ENCODE data around the gene ATAD1. TPM values are rescaled to one million over a fixed set of nuclear protein-coding genes. Genes with fewer than 3 reads are reported as not detected.

ATAD1 gene
- total and polyA plus RNA-seq, 2 of the 8 experiments (the other 6 are each of a cell fraction or from before 2014, with no cell fraction given): 8.9 to 35.3 TPM

- 90% methylated on average over 4 of the region's 4 CpGs; no CpG with 5 or more reads in 1 of the 2 experiments for WGBS, 2 experiments (ENCODE audit: extremely low coverage in 1 of 2, insufficient coverage in 1 of 2, insufficient read length in 1 of 2, insufficient replicate concordance in 2 of 2, low coverage in 1 of 2, low lambda C conversion rate in 2 of 2, missing lambda C conversion rate in 1 of 2)
- FAIRE-seq: no peak
- CTCF ChIA-PET (ENCODE audit: partially characterized antibody): interaction anchor here (0.6 kb wide), 1 partner anchor 72 kb away, joined by 3 read pairs; no protein-coding TSS in a partner anchor
These were observed 78.3 kb downstream of the ATAD1 start for GRCh38 chr10:87739703-87740102.

More at GRCh38 chr10:87739703-87740102, 78.3 kb downstream of the ATAD1 start:
- Histone ChIP-seq H4K5ac (ENCODE audit: insufficient read length, low read depth, low read length) (no peak overlapping the region), H3K14ac (ENCODE audit: insufficient read length) (no peak overlapping the region), H3K4me1 (replicated peaks in 1 of 4; ENCODE audit: control insufficient read depth in 3 of 4, insufficient read depth in 4 of 4, low read length in 3 of 4) (peaks cover 0 to 4% (median 3%) of the 10 kb centered on the region in 4 experiments; a peak in 4 of 7 replicates), H3K79me1 (ENCODE audit: low read depth, low read length) (no peaks in the 10 kb centered on the region), H2BK15ac (ENCODE audit: low read length) (no peak overlapping the region), H3K36me3 (ENCODE audit: control insufficient read depth in 2 of 4, insufficient read depth in 4 of 4, low read length in 3 of 4) (peaks cover 0 to 6% (median 0%) of the 10 kb centered on the region in 4 experiments; a peak in 1 of 8 replicates), H2BK5ac (ENCODE audit: low read depth, low read length) (no peak overlapping the region), H3K23ac (ENCODE audit: insufficient read length) (no peak overlapping the region), H3K27ac (ENCODE audit: low read depth, low read length) (no peak overlapping the region), H4K8ac (ENCODE audit: extremely low read depth, insufficient read depth, low read length) (no peak overlapping the region), H2AK5ac (ENCODE audit: low read depth, low read length) (no peak overlapping the region), H2BK120ac (replicated peaks; ENCODE audit: low read depth, low read length) (no peak overlapping the region), H3K18ac (ENCODE audit: extremely low read depth, low read length) (no peak overlapping the region), H3K4ac (replicated peaks; ENCODE audit: insufficient read length, low read depth, low read length) (no peak overlapping the region), H3K9ac (replicated peaks in 1 of 4; ENCODE audit: extremely low read depth in 1 of 4, low read depth in 3 of 4, low read length in 3 of 4) (no peak overlapping the region), H4K91ac (replicated peaks; ENCODE audit: insufficient read length, low read length) (no peak overlapping the region), H4K20me1 (replicated peaks in 1 of 2; ENCODE audit: control insufficient read depth in 1 of 2, insufficient read depth in 2 of 2, low read length in 2 of 2) (no peaks in the 10 kb centered on the region), H2BK12ac (ENCODE audit: low read depth, low read length) (no peak overlapping the region), H3K4me3 (ENCODE audit: extremely low read depth in 1 of 4, insufficient read depth in 2 of 4, low read depth in 3 of 4, low read length in 4 of 4) (no peak overlapping the region), H3K4me2 (ENCODE audit: insufficient read depth in 1 of 2, low read depth in 2 of 2, low read length in 2 of 2) (no peak overlapping the region), H3K9me3 (ENCODE audit: insufficient read depth in 2 of 2, low read depth in 1 of 2, low read length in 1 of 2) (no peaks in the 10 kb centered on the region), H2AFZ (ENCODE audit: low read length) (no peak overlapping the region), H3K79me2 (ENCODE audit: control insufficient read depth in 1 of 2, insufficient read depth in 2 of 2, low read length in 2 of 2) (no peaks in the 10 kb centered on the region), H3K27me3 (replicated peaks in 1 of 4; ENCODE audit: control insufficient read depth in 3 of 4, extremely low read depth in 1 of 4, insufficient read depth in 3 of 4, low read length in 3 of 4) (no peaks in the 10 kb centered on the region), H2BK20ac (ENCODE audit: low read length) (no peak overlapping the region), H3K23me2 (ENCODE audit: low read depth, low read length) (no peaks in the 10 kb centered on the region), H3K56ac (replicated peaks; ENCODE audit: insufficient read length, low read depth, low read length) (no peak overlapping the region)
- POLR2A ChIA-PET (ENCODE audit: partially characterized antibody): interaction anchor here (0.9 to 1.3 kb wide), 3 partner anchors 9 to 123 kb away, joined by 3 to 4 read pairs (median 3); partner anchors contain the start of genes KLLN and PTEN
- DNase-seq (ENCODE audit: low read depth in 1 of 2, low spot score in 2 of 2): no peak
- TF ChIP-seq HDAC6 (IDR thresholded peaks at IDR 0.05; ENCODE audit: low read depth, low read length) (no peak), CHD1 (IDR thresholded peaks at IDR 0.05; ENCODE audit: low read depth, low read length) (no peak), BACH1 (IDR thresholded peaks at IDR 0.05; ENCODE audit: low read length) (no peak), GABPA (IDR thresholded peaks at IDR 0.05; ENCODE audit: borderline replicate concordance, insufficient read depth, low read length) (no peak), KDM5A (IDR thresholded peaks at IDR 0.05; ENCODE audit: low read length) (no peak)

Measured in H1 (cell line).